ENCODE measurements around the gene KMT2A.

The KMT2A gene

GRCh38 chr11:118401151-118401879 lies 35.0 kb upstream of the KMT2A start, which contains the start of gene ATP5MG:
ATP5MG (plus strand) TSS chr11:118401606; CDS start chr11:118401666, 60 bp downstream.
- TF ChIP-seq TCF12 (IDR thresholded peaks at IDR 0.05; ENCODE audit: low read depth) = no peak
- no peak for TF ChIP-seq CREB1 (IDR thresholded peaks at IDR 0.05; ENCODE audit: low read depth)
- TF ChIP-seq EGR1 (IDR thresholded peaks at IDR 0.05) = no peak
- no peak for TF ChIP-seq FOXM1 (IDR thresholded peaks at IDR 0.05; ENCODE audit: borderline replicate concordance, low read depth)
- TF ChIP-seq EP300 (IDR thresholded peaks at IDR 0.05; ENCODE audit: borderline replicate concordance) = no peak
- no peak for TF ChIP-seq CEBPB (IDR thresholded peaks at IDR 0.05)
- peak; percentile 34; the same call in 1 of the 2 replicates for TF ChIP-seq NFIC (IDR thresholded peaks at IDR 0.05)
- peak; percentile 21; the same call in 1 of the 2 replicates for TF ChIP-seq TEAD4 (IDR thresholded peaks at IDR 0.05)
- peak; percentile 37 for TF ChIP-seq MAX (IDR thresholded peaks at IDR 0.05)
- no peak for TF ChIP-seq RAD21 (IDR thresholded peaks at IDR 0.05; ENCODE audit: low read depth)
- peak; percentile 58; the same call in 1 of the 2 replicates for TF ChIP-seq ZBTB7A (IDR thresholded peaks at IDR 0.05; ENCODE audit: low read depth)
- no peak for TF ChIP-seq YY1 (IDR thresholded peaks at IDR 0.05; ENCODE audit: low read depth)
- peak; percentile 72 for TF ChIP-seq TAF1 (IDR thresholded peaks at IDR 0.05; ENCODE audit: low read depth)
- no peak for TF ChIP-seq REST (IDR thresholded peaks at IDR 0.05; ENCODE audit: low read depth)
- 0 out of 2 replicates have a peak, but pooled peaks have one; percentile 7 for TF ChIP-seq USF1 (IDR thresholded peaks at IDR 0.05)

- TF ChIP-seq MAX (IDR thresholded peaks at IDR 0.05) (no peak), NFIC (IDR thresholded peaks at IDR 0.05) (no peak), REST (IDR thresholded peaks at IDR 0.05; ENCODE audit: low read depth) (no peak), EGR1 (IDR thresholded peaks at IDR 0.05) (no peak), TCF12 (IDR thresholded peaks at IDR 0.05; ENCODE audit: low read depth) (no peak), EP300 (IDR thresholded peaks at IDR 0.05; ENCODE audit: borderline replicate concordance) (no peak)
These were observed 34.3 kb upstream of the KMT2A start for GRCh38 chr11:118401880-118402590.

- TF ChIP-seq FOXM1 (IDR thresholded peaks at IDR 0.05; ENCODE audit: borderline replicate concordance, low read depth) (no peak), REST (IDR thresholded peaks at IDR 0.05; ENCODE audit: low read depth) (no peak), NFIC (IDR thresholded peaks at IDR 0.05) (peak; percentile 38; the same call in 1 of the 2 replicates), EP300 (IDR thresholded peaks at IDR 0.05; ENCODE audit: borderline replicate concordance) (no peak), TAF1 (IDR thresholded peaks at IDR 0.05; ENCODE audit: low read depth) (no peak), USF1 (IDR thresholded peaks at IDR 0.05) (no peak), YY1 (IDR thresholded peaks at IDR 0.05; ENCODE audit: low read depth) (no peak)
These were observed 29.6 kb upstream of the KMT2A start for GRCh38 chr11:118406599-118407166.

All from Ishikawa (cell line).